GM18508 (cell line): Measurements from ENCODE around the gene SLBP.

Experiments used
- ATAC-seq: cut with Tn5 transposase; IDR thresholded peaks from one replicate; pipeline ENCODE4 v1.9.1; 2021; ENCODE audit warnings: moderate number of reproducible peaks; ENCODE audit not compliant: insufficient read depth, unreplicated experiment

The SLBP gene

GRCh38 chr4:1749826-1750225 is 37.7 kb upstream of the SLBP start:
- no peak for ATAC-seq

DNA sequence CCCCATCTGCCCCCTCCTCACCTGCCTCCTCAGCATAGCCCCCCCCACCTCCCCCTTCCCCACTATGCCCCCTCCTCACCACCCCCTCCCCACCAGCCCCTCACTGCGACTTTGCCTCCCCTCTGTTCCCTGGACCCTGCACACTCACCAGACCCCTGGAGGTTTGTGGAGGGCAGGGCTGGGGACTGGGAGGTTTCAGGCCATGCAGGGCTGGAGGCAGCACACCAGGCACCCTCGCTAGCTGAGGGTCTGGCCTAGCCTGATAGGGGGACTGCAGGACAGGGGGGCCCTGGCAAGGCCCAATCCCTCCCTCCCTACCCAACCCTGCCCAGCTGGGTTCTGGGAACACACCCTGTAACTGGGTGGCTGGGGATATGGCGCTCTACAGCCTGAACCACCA is 37.3 kb upstream of the SLBP start:
- no peak for ATAC-seq

- no peak for ATAC-seq
These were observed 36.4 kb upstream of the SLBP start for GRCh38 chr4:1748465-1748995.

- no peak for ATAC-seq
These were observed 35.5 kb upstream of the SLBP start for GRCh38 chr4:1747603-1747967.

DNA sequence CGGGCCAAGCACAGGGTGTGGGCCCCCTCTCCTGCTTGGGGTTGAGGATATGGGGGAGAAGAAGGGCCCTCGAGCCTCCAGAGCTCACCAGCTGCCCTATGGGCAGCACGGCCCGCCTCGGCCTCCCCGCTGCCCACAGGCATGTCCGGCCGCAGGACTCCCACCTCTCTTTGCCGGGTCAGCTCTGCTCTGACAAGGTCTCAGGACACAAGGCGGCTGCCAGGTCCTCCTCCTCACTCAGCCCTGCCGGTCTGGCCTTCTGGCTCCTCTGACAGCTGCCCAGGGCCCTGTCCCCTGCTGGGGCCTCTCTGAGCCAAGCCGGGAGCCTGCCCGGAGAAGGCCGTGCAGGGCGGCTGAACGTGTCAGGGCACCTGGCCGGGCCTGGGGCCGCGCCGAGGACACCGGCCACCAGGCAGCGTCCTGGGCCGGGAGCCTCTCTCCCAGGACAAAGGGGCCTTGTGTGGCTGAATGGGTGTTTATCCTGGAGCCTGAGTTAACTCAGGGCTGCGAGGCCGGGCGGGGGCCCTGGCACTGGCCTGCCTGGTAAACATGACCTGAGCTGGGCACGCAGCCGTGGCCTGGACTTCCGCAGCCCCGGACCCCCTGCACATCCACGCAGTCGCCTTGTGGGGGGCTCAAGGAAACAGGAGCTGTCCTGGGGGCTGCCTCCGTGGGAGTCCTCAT is 34.9 kb upstream of the SLBP start:
- ATAC-seq = no peak

- no peak for ATAC-seq
These were observed 34.2 kb upstream of the SLBP start for GRCh38 chr4:1746265-1746691.

DNA sequence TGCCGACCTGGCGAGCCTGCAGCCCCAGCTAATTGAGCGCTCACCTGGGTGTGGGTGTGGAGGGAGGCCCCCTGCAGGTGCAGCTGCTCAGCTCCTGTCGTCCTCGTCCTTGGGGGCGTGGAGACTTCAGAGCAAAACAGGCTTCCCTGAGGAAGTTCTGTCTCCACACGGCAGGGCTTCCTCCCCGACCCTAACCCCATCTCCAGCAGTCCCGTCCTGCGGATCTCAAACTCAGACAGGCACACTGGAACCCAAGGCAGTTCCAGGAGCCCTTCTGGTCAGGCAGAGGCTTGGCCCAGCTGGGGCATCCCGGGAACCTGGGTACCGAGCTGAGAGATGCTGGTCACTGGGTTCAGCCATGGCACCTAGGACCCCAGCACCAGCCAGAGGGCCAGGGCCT is 33.6 kb upstream of the SLBP start:
- ATAC-seq = no peak

- no peak for ATAC-seq
These were observed 33.0 kb upstream of the SLBP start for GRCh38 chr4:1745165-1745564.

GRCh38 chr4:1744552-1744951 is 32.4 kb upstream of the SLBP start:
- ATAC-seq = no peak

- ATAC-seq = no peak
These were observed 31.9 kb upstream of the SLBP start for GRCh38 chr4:1743975-1744374.

DNA sequence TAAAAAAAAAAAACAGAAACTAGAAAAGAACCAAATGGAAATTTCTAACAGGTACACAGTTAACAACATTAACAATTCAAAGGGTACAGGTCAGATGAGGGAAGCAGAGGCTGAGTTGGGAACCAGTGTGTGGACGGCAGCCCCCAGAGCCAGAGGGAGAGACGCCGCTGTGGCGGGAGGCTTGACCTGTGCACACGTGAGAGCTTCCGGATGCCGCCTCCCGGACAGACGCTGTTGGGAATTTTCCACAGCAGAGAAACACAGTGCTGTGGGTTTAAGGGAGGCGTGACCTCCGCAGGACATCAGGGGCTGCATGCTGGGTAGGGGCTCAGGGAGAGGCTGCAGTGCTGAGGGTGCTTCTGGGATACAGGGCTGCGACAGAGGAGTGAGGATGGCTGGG is 31.4 kb upstream of the SLBP start:
- no peak for ATAC-seq

DNA sequence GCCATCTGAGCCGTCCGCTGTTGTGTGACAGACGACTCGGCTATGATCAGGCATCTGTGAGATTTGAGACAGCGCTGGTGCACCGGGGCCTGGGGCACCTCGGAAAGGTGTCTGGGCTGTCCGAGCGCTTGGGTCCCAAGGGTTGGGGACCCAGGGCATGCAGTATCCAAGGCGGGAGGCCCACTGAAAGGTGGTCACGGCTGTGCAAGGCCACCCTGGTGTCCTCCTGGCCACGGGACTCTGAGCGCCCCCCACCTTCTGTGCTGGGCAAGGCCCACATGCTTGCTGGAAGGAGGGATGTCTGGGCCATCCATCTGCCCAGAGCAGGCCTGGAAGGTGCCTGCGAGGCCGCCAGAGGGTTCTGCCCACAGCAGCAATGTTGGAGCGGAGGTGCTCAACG is 29.1 kb upstream of the SLBP start:
- ATAC-seq = no peak

GRCh38 chr4:1740021-1740545 is 28.0 kb upstream of the SLBP start:
- ATAC-seq = no peak

DNA sequence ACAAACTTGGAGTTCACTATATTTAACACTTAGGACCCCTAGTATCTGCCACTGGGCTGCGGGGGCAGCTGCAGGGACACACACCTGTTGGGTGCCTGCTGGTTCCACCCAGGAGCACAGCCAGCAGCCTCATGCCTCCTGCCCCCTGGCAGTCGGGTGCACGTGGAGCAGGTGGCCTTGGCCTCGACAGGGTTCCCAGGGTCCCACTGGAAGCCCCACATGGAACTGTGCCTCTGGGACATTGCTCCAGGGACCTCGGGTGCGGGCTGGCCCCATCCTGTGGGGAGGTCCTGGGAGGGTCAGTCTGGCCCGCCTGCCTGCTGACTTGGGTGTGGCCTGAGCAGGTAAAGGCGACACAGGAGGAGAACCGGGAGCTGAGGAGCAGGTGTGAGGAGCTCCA is 27.2 kb upstream of the SLBP start:
- ATAC-seq = no peak

- ATAC-seq = no peak
These were observed 26.3 kb upstream of the SLBP start for GRCh38 chr4:1738410-1738809.

DNA sequence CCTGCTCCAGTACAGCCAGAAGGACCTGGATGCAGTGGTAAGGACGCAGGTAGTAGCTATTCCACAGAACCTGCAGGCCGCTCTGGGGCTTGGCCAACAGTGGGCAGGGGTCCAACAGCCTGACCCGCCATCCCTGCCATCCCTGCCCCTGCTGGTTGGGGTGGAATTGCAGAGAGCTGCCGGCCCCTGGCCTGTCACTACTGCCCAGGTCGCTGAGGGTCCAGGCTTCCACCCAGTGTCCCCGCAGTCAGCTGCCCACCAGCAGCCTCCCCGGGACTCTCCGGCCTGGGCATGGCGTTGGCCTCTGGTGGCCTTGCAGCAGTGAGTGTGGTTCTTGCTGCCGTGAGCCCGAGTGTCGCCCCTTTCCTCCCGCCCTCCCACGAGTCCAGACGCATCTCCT is 25.5 kb upstream of the SLBP start:
- no peak for ATAC-seq

- ATAC-seq = no peak
These were observed 24.7 kb upstream of the SLBP start for GRCh38 chr4:1736812-1737211.

DNA sequence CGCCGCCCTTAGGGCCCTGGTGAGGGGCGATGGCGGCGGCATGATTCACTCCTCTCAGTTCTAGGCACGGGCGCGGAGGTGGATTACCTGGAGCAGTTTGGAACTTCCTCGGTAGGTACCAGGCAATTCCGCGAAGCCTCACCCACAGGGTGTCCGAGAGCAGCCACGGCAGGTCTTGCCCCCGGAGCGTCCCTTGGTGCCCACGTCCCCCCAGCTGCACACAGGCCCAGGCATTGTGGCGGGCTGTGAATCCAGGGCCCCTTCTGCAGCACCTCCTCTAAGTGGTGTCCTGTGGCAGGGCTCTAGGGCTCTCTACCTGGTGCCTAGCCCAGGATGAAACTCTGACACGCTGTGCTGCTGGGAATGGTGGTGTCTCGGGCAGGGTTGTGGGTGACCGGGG is 23.1 kb upstream of the SLBP start:
- ATAC-seq = no peak

DNA sequence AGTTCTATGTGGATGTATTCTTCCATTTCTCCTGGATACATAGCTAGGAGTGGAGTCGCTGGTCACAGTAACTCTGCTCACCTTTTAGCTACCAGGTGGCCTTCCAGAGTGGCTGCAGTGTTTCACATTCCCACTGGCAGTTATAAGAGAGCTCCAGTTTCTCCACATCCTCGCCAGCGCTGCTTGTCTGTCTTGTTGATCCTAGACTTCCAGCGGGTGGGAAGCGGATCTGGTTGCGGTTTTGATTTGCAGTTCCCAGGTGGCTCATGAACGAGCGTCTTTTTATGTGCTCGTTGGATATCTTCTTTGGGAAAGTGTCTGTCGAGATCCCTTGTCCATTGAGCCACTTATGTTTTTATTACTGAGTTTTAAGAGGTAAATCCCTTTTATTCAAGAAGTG is 20.8 kb upstream of the SLBP start:
- ATAC-seq = no peak

DNA sequence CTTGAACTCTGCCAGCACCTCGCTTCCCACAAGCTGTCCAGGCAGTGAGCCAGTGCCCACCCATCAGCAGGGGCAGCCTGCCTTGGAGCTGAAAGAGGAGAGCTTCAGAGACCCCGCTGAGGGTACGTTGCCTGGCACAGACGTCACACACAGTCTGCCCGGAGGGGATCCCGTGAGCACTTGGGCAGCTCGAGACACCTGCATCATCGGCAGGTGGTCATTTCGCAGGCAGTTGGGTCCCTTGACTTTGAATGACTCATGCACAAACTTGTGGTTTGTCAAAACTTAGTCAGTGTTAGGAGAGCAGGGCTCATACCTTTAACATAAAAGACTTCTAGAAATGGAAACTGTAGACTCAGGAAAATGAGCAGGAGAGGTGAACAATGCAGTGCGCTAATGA is 19.1 kb upstream of the SLBP start:
- ATAC-seq = no peak

DNA sequence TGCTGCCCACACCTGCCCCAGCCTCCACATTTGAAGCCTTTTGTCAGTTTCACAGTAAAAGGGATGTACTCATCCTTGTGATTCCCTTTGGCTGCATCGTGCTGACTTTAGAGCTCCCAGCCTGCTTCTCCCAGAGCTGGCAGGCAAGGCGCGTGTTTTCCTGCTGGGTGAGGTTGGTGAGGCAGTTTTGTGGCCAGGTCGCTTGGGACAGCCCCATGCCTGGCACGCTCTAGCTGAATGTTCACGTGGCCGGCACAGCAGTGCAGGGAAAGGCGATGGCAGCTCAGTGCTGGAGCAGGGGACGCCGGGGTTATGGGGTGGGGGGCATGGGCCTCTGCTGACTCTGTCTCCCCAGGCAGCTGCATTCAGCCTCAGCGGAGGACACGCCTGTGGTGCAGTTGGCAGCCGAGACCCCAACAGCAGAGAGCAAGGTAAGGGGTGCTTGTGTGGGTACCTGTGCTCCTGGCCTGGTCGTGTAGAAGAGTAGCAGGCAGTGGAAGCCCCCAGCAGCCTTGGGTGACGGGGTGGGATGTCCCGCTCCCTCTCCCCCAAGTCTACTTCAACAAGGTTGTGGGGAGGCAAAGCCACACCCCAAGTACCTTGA is 18.5 kb upstream of the SLBP start:
- no peak for ATAC-seq
